HepG2 (cell line): ENCODE data around the gene KCNAB1. TPM values are rescaled to one million over a fixed set of nuclear protein-coding genes. Genes with fewer than 3 reads are reported as not detected.

Experiments used
- ATAC-seq: fragments of 200-7000 bp; cut with Tn5 transposase; 3 replicates; pipeline ENCODE4 v1.9.1; 2020; ENCODE audit warnings: mild to moderate bottlenecking, moderate library complexity
- BruUV-seq: library from RNA; stranded (reverse); fragments of 400-500 nt; replicated peaks from 2 replicates; lab custom pipeline; 2021; lab: Mats Ljungman, UMichigan
- CTCF ChIA-PET: fragments of 300-600 bp; formaldehyde crosslinking; extraction: SDS; loops from one replicate; lab custom pipeline; 2021; ENCODE audit warnings: low total read pairs, inconsistent platforms, low intra/inter-chr PET ratio; lab: Yijun Ruan, JAX
- POLR2A ChIA-PET: fragments of 350-600 bp; sonication (Branson Sonifier 250); formaldehyde crosslinking; loops from one replicate; lab custom pipeline; 2020; ENCODE audit warnings: antibody characterized with exemption, inconsistent platforms; lab: Yijun Ruan, JAX
- DNase-seq: peaks from one replicate; pipeline ENCODE4 v3.0.0-alpha.2; 2015; ENCODE audit warnings: low spot score
- FAIRE-seq: peaks from 3 replicates; lab custom pipeline; 2011; peaks lifted over from hg19 to GRCh38; lab: Jason Lieb, UNC
- H2AFZ ChIP-seq: one replicate; pipeline ENCODE4 v1.6.1; 2011; ENCODE audit warnings: low read length, inconsistent platforms
- H3K27ac ChIP-seq: fragments of 300-600 bp; 3 replicates; pipeline ENCODE4 v1.8.0; 2011; ENCODE audit warnings: mixed run types, mild to moderate bottlenecking, mixed read lengths, low read length, inconsistent platforms; ENCODE audit not compliant: insufficient read depth; ENCODE audit errors: extremely low read length
- H3K27me3 ChIP-seq, 2 experiments: fragments of 200-600 bp in 1 of 2; 2 replicates in 1 of 2; 3 replicates in 1 of 2; pipeline versions ENCODE4 v1.6.0 to v1.8.0; 2011; ENCODE audit warnings: low read length in 2 of 2, mild to moderate bottlenecking in 2 of 2, moderate library complexity in 2 of 2, inconsistent platforms in 1 of 2; ENCODE audit not compliant: insufficient read depth in 2 of 2, control insufficient read depth in 1 of 2
- H3K36me3 ChIP-seq, 2 experiments: fragments of 200-600 bp in 1 of 2; replicated peaks in 1 of 2; 2 replicates in 1 of 2; 3 replicates in 1 of 2; pipeline versions ENCODE4 v1.5.1 to v1.8.0; 2011; ENCODE audit warnings: low read length in 2 of 2, inconsistent platforms in 1 of 2; ENCODE audit not compliant: insufficient read depth in 2 of 2, control insufficient read depth in 1 of 2
- H3K4me1 ChIP-seq: 2 replicates; pipeline ENCODE4 v1.5.1; 2012; ENCODE audit warnings: low read length, inconsistent platforms; ENCODE audit not compliant: insufficient read depth
- H3K4me2 ChIP-seq: 2 replicates; pipeline ENCODE4 v1.6.0; 2011; ENCODE audit warnings: low read depth, low read length, inconsistent platforms
- H3K4me3 ChIP-seq, 3 experiments: fragments of 200-600 bp in 1 of 3; sonication (generic), shearing (Covaris generic) in 1 of 3; replicated peaks in 1 of 3; 2 replicates each; pipeline ENCODE4 v1.5.1; 2011 to 2016; ENCODE audit warnings: low read length in 3 of 3, inconsistent platforms in 2 of 3, low read depth in 2 of 3, mild to moderate bottlenecking in 2 of 3, control low read depth in 1 of 3, mixed read lengths in 1 of 3; ENCODE audit not compliant: insufficient read depth in 1 of 3
- H3K79me2 ChIP-seq: one replicate; pipeline ENCODE4 v1.6.1; 2011; ENCODE audit warnings: low read length, inconsistent platforms; ENCODE audit not compliant: insufficient read depth
- H3K9ac ChIP-seq: 2 replicates; pipeline ENCODE4 v1.6.0; 2011; ENCODE audit warnings: mild to moderate bottlenecking, low read depth, low read length, inconsistent platforms; ENCODE audit not compliant: insufficient read depth
- H3K9me3 ChIP-seq: 2 replicates; pipeline ENCODE4 v1.5.1; 2012; ENCODE audit warnings: mild to moderate bottlenecking, low read length
- H4K20me1 ChIP-seq: 2 replicates; pipeline ENCODE4 v1.6.0; 2011; ENCODE audit warnings: inconsistent platforms, mild to moderate bottlenecking, low read length, moderate library complexity; ENCODE audit not compliant: insufficient read depth
- ONECUT2 ChIP-seq: sonication (generic); formaldehyde crosslinking; IDR thresholded peaks from 2 replicates; pipeline ENCODE4 v1.4.0; 2020; ENCODE audit warnings: missing genetic modification reagents
- PAXIP1 ChIP-seq: sonication (generic); formaldehyde crosslinking; conservative IDR thresholded peaks from 2 replicates; pipeline ENCODE4 v1.4.0; 2020; ENCODE audit warnings: mild to moderate bottlenecking, missing genetic modification reagents, moderate library complexity
- PCBP1 ChIP-seq: fragments of 200-400 bp; formaldehyde crosslinking; IDR thresholded peaks from 2 replicates; pipeline ENCODE4 v1.6.1; 2017; ENCODE audit warnings: mild to moderate bottlenecking, low read depth, low read length, borderline replicate concordance
- RCOR2 ChIP-seq: IDR thresholded peaks from 2 replicates; pipeline ENCODE4 v1.6.1; 2016; ENCODE audit warnings: missing biosample characterization, missing genetic modification reagents
- SOX6 ChIP-seq, 2 experiments: fragments of 450-650 bp in 1 of 2; sonication (generic) in 1 of 2; formaldehyde crosslinking in 1 of 2; IDR thresholded peaks; 2 replicates each; pipeline versions ENCODE4 v1.4.0 to v1.6.1; 2017 to 2020; ENCODE audit warnings: antibody characterized with exemption in 1 of 2, mild to moderate bottlenecking in 1 of 2, missing genetic modification reagents in 1 of 2
- WGBS: methylation state at CpG from one replicate; pipeline ENCODE4 v1.1.6; 2017; ENCODE audit warnings: low lambda C conversion rate; 5-methylcytosine and 5-hydroxymethylcytosine counted together
- in situ Hi-C: cut with HindIII; loops from 2 replicates; pipeline ENCODE4 v1.10.0; 2017; ENCODE audit warnings: low pct_unique_long_range_greater_than_20kb; ENCODE audit not compliant: extremely low pct_ligation_motif_present
- intact Hi-C: fragments of 100-400 bp; cut with micrococcal nuclease; formaldehyde crosslinking; loops from one replicate; pipeline ENCODE4 v1.10.0; 2022; ENCODE audit not compliant: unreplicated experiment
- polyA plus RNA-seq, 8 experiments: library from polyadenylated mRNA; depleted of rRNA in 3 of 8; stranded (reverse) in 7 of 8; unstranded in 1 of 8; fragments of >200 nt; fragmentation: Illumina TruSeq in 4 of 8; extraction: Trizol in 4 of 8; gene quantifications; 2 replicates each; pipeline versions ENCODE4 v1.2.1 to v1.2.3, GENCODE V29; 2011 to 2016; ENCODE audit warnings: low read depth in 4 of 8, missing spikeins in 1 of 8, mixed read lengths in 1 of 8; ENCODE audit not compliant: insufficient read depth in 1 of 8
- total RNA-seq, 5 experiments: library from RNA; depleted of rRNA; stranded (reverse); fragments of >200 nt; fragmentation: Illumina TruSeq; extraction: Trizol; gene quantifications; 2 replicates each; pipeline ENCODE4 v1.2.3, GENCODE V29; 2016; ENCODE audit warnings: low read depth in 1 of 5

KCNAB1 gene
- total and polyA plus RNA-seq, 2 of the 13 experiments (the other 11 are each of a cell fraction or from before 2014, with no cell fraction given) = not detected

- Histone ChIP-seq H3K4me2 (no peak overlapping the region), H3K27me3 (peaks cover 0 to 5% of the 10 kb centered on the region in 2 experiments; a peak in 1 of 5 replicates), H3K4me1 (no peaks in the 10 kb centered on the region), H3K9me3 (no peaks in the 10 kb centered on the region), H3K79me2 (no peaks in the 10 kb centered on the region), H3K4me3 (no peak overlapping the region), H2AFZ (no peak overlapping the region), H3K27ac (no peak overlapping the region), H3K36me3 (no peaks in the 10 kb centered on the region), H3K9ac (no peak overlapping the region), H4K20me1 (no peaks in the 10 kb centered on the region)
- BruUV-seq = no TSS peak
- in situ Hi-C loops (no loop called here), intact Hi-C loops (no loop called here)
- no peak for FAIRE-seq
- DNase-seq = no peak
- ChIA-PET POLR2A (no interaction called here), CTCF (no interaction called here)
- 38% methylated on average over 5 of the region's 5 CpGs for WGBS
- ATAC-seq = no peak
- no peak for TF ChIP-seq SOX6 (IDR thresholded peaks at IDR 0.05)
- TF ChIP-seq SOX6 (CRISPR knock-in tag; IDR thresholded peaks at IDR 0.05) = no peak
- TF ChIP-seq ONECUT2 = no peak
- no peak for TF ChIP-seq PCBP1
These were observed 236.4 kb downstream of the KCNAB1 start for GRCh38 chr3:156356537-156357363.

GRCh38 chr3:156358232-156358631, 237.9 kb downstream of the KCNAB1 start:
- Histone ChIP-seq H3K9ac (no peak overlapping the region), H3K36me3 (no peaks in the 10 kb centered on the region), H3K4me3 (no peak overlapping the region), H3K27ac (no peak overlapping the region), H3K27me3 (no peaks in the 10 kb centered on the region), H3K79me2 (no peaks in the 10 kb centered on the region), H3K9me3 (no peaks in the 10 kb centered on the region), H4K20me1 (no peaks in the 10 kb centered on the region), H3K4me2 (no peak overlapping the region), H2AFZ (no peak overlapping the region), H3K4me1 (no peaks in the 10 kb centered on the region)
- in situ Hi-C loops (no loop called here), intact Hi-C loops (no loop called here)
- no peak for ATAC-seq
- WGBS = 0% methylated on average over 2 of the region's 2 CpGs
- TF ChIP-seq RCOR2 (CRISPR knock-in tag) (no peak), PAXIP1 (CRISPR knock-in tag) (no peak)
- no TSS peak for BruUV-seq
- ChIA-PET POLR2A (no interaction called here), CTCF (no interaction called here)
- DNase-seq = no peak
- no peak for FAIRE-seq
